GM12872 (cell line): ENCODE data around the gene RPIA.

ENCODE experiments used
- CTCF ChIP-seq: IDR thresholded peaks from 3 replicates; pipeline ENCODE4 v1.5.1; 2011; ENCODE audit warnings: low read depth, mild to moderate bottlenecking, low read length, moderate library complexity; ENCODE audit not compliant: insufficient read depth

The RPIA gene

GRCh38 chr2:88698498-88699233, 7.2 kb downstream of the RPIA start:
- no peak for TF ChIP-seq CTCF

DNA sequence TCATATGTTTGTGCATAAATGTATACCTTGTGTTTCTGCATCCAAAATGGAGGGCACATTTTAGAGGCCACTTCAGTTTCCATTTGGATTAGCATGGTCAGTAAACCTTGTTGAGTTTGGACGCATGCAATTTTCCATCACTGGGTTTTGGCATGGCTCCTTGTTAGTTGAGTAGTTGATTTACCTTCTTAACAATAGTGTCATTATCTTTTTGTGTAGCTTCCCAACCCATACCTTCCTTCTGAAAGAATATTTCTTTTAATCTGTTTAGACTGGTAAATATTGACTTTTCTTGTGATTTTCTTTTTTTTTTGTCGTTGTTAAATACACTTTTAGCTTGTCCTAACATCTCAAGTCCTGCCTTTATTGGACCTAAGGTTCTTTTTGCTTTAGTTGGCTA, 15.5 kb downstream of the RPIA start:
- TF ChIP-seq CTCF: no peak

GRCh38 chr2:88709181-88709631, 17.7 kb downstream of the RPIA start:
- no peak for TF ChIP-seq CTCF

DNA sequence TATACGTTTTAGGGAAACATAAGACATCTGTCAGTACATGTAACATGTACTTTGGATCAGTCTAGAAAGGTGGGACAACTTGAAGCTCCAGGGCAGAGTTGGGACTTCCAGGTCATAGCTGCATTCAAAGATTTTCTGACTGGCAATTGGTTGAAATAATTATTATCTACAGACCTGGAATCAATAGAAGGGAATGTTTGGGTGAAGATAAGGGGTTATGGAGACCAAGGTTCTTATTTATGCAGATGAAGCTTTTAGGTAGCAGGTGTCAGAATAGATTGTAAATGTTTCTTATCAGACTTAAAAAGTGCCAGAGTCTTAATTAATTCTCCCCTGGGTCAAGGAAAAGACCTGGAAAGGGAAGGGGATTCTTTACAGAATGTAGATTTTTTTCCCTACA, 19.8 kb downstream of the RPIA start:
- no peak for TF ChIP-seq CTCF

GRCh38 chr2:88711897-88712296, 20.4 kb downstream of the RPIA start:
- no peak for TF ChIP-seq CTCF

DNA sequence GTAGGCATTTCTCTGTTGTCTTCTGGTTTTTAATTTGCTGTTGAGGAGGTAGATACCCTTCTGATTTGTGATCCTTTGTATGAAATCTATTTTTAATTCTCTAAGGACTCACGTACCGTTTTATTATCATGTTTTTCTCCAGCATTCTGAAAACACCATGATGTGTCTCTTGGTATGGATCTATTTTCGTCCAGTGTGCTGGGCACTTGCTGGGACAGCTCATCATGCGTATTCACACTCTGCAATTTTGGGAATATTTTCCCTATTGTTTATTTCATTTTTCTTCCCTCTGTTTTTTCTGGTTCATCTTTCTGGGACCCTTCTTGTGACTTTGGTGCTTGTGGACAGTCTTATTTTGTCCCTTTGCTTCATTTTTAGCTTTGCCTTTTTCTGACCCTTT, 21.9 kb downstream of the RPIA start:
- TF ChIP-seq CTCF: no peak

- TF ChIP-seq CTCF: no peak
These were observed 23.2 kb downstream of the RPIA start for GRCh38 chr2:88714667-88715066.
